DOHH2 (cell line): ENCODE measurements around the gene MC5R.

Source experiments
- EZH2phosphoT487 ChIP-seq: fragments of 200-600 bp; sonication (generic); IDR thresholded peaks from 2 replicates; pipeline ENCODE4 v1.6.1; 2017; ENCODE audit warnings: borderline replicate concordance, mild to moderate bottlenecking, antibody characterized with exemption, low read length, moderate library complexity, mixed read lengths
- TF ChIP-seq, protein P1 (sequence below): fragments of 200-600 bp; sonication (generic); IDR thresholded peaks from one replicate; pipeline ENCODE4 v1.5.1; 2014; ENCODE audit warnings: antibody characterized with exemption, mild to moderate bottlenecking, low read depth, low read length; ENCODE audit not compliant: poor library complexity, severe bottlenecking

DNA sequence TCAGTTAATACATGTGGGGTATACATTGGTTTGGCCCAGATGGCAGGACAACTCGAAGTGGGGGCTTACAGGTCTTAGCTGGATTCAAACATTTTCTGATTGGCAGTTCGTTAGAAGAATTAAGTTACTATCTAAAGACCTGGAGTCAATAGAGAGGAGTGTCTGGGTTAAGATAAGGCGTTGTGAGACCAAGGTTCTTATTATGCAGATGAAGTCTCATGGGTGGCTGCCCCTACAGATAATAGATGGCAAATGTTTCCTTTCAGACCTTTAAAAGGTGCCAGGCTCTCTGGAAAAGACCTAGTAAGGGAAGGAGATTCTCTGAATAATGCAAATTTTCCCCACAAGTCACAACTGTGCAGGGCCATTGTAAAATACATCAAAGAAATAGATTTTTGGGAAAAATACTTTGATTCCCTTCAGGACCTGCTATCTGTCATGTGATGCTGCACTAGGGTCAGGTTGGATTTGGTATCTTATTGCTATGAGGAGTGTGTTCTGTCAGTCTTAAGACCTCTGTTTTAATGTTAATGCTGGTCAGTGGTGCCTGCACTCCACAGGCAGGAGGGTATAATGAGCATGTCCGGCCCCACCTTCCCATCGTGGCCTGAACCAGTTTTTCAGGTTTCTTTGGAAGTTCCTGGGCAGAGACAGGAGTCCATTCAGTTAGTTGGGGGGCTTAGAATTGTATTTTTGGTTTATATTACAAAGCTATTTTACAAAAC is 14.3 kb upstream of the MC5R start:
- TF ChIP-seq EZH2phosphoT487: no peak
- TF ChIP-seq, protein P1, sequence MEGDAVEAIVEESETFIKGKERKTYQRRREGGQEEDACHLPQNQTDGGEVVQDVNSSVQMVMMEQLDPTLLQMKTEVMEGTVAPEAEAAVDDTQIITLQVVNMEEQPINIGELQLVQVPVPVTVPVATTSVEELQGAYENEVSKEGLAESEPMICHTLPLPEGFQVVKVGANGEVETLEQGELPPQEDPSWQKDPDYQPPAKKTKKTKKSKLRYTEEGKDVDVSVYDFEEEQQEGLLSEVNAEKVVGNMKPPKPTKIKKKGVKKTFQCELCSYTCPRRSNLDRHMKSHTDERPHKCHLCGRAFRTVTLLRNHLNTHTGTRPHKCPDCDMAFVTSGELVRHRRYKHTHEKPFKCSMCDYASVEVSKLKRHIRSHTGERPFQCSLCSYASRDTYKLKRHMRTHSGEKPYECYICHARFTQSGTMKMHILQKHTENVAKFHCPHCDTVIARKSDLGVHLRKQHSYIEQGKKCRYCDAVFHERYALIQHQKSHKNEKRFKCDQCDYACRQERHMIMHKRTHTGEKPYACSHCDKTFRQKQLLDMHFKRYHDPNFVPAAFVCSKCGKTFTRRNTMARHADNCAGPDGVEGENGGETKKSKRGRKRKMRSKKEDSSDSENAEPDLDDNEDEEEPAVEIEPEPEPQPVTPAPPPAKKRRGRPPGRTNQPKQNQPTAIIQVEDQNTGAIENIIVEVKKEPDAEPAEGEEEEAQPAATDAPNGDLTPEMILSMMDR: no peak
